Measurements from ENCODE around the gene NCKIPSD. TPM values are rescaled to one million over a fixed set of nuclear protein-coding genes. Genes with fewer than 3 reads are reported as not detected.
A peak's percentile ranks its signal among the peaks of the same experiment; 100 is the strongest.

The NCKIPSD gene
- total RNA-seq, 3 donors from 2014 or later (not counting 1 experiment from before 2014, with no cell fraction given), result 12.2 to 14.1 (median 12.8) TPM

DNA sequence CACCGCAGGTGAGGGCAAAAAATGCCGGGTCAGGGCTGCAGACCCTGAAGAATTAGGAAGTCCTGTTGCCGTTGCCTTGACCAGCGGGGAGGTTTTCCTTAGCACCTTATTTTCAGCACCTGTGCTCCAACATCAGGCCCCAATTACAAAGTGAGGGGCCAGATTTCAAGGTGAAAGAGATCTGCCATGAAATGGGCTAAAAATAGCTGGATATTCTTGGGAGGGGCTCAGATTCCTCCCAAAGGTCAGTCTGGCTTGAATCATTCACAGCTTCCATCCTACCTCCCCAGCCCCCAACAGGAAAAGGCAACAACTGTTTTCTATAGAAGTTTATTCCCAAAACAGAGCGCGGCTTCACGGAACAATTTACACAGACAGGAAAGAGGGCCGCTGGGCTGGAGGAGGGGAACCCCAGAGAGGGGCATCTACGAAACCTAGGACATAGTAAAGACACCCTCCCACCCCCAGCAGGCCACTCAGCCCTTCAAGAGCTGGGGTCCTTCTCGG lies 49.5 kb downstream of the NCKIPSD start:
- H3K9me3 ChIP-seq (ENCODE audit: control insufficient read depth, insufficient read depth, low read length), result no peaks in the 10 kb centered on the region
- Mint-ChIP-seq H3K9me3 (no peaks in the 10 kb centered on the region), H3K4me1 (peaks cover 0 to 31% of the 10 kb centered on the region in 2 donors), H3K4me3 (peak overlapping the region; percentile 93), H3K36me3 (no peaks in the 10 kb centered on the region), H3K27ac (peak overlapping the region in 1 of 2 donors; percentile 81), H3K27me3 (ENCODE audit: low read depth in 2 of 2) (no peaks in the 10 kb centered on the region)
- H3K4me3 ChIP-seq (ENCODE audit: low read length), result peak overlapping the region; percentile 83
- no peak overlapping the region for H3K27ac ChIP-seq (ENCODE audit: low read length)
- no peak for DNase-seq
- 46% methylated on average over 8 of the region's 10 CpGs for WGBS (ENCODE audit: insufficient coverage)
- ATAC-seq, result no peak
- no peaks in the 10 kb centered on the region for H3K27me3 ChIP-seq (ENCODE audit: control insufficient read depth, insufficient read depth, low read length)
- intact Hi-C loops (cut with micrococcal nuclease), result no loop called here
- H3K36me3 ChIP-seq (ENCODE audit: control insufficient read depth, insufficient read depth, low read length), result no peaks in the 10 kb centered on the region
- TF ChIP-seq, protein P1, sequence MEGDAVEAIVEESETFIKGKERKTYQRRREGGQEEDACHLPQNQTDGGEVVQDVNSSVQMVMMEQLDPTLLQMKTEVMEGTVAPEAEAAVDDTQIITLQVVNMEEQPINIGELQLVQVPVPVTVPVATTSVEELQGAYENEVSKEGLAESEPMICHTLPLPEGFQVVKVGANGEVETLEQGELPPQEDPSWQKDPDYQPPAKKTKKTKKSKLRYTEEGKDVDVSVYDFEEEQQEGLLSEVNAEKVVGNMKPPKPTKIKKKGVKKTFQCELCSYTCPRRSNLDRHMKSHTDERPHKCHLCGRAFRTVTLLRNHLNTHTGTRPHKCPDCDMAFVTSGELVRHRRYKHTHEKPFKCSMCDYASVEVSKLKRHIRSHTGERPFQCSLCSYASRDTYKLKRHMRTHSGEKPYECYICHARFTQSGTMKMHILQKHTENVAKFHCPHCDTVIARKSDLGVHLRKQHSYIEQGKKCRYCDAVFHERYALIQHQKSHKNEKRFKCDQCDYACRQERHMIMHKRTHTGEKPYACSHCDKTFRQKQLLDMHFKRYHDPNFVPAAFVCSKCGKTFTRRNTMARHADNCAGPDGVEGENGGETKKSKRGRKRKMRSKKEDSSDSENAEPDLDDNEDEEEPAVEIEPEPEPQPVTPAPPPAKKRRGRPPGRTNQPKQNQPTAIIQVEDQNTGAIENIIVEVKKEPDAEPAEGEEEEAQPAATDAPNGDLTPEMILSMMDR (IDR thresholded peaks at IDR 0.05), result no peak
- H3K4me1 ChIP-seq (ENCODE audit: control insufficient read depth, insufficient read depth, low read length), result peaks cover 23% of the 10 kb centered on the region

DNA sequence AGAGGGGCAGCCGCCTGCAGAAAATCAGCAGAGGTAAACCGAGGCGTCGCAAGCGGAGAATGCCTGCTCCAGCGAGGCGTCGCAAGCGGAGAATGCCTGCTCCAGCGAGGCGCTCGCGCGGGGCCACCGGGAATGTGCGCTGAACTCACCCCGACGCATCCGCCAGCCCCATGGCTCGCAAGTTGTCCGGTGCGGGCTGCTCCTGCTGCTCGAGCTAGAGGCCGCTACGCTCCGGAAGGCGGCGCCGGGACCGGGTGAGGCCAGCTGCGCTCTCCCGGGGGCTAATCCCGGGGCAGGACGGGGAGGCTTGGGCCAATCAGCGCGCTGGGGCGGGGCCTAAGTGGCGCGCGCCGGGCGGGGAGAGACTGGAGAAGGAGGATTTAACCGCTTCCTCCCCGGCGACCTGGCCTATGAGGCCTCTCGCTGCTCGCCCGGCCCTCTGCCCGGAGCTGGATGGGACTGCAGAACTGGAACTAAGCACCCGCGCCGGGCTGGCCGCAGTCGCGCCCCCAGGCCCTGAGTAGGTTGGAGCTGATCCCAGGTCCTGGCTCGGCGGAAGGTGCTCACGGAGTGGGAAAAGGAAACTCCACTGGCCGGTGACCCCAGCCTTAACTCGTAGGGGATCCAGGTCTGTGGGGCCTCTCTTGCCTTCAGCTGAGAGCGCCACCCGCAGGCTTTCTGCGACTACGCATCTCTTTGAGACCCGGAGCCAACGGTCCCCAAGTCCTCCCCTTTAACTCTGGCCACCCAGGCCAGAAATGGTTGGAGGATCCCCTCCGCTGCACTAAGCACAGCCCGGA lies 50.3 kb downstream of the NCKIPSD start, which contains the start of gene SLC26A6:
Gene SLC26A6 (minus strand): TSS at position 240 of the 800 bp plus-strand sequence. CDS start 68 bp downstream, at position 172.
- under 1% methylated on average over 68 of the region's 68 CpGs for WGBS (ENCODE audit: insufficient coverage)
- no peaks in the 10 kb centered on the region for H3K27me3 Mint-ChIP-seq (ENCODE audit: low read depth in 2 of 2)

DNA sequence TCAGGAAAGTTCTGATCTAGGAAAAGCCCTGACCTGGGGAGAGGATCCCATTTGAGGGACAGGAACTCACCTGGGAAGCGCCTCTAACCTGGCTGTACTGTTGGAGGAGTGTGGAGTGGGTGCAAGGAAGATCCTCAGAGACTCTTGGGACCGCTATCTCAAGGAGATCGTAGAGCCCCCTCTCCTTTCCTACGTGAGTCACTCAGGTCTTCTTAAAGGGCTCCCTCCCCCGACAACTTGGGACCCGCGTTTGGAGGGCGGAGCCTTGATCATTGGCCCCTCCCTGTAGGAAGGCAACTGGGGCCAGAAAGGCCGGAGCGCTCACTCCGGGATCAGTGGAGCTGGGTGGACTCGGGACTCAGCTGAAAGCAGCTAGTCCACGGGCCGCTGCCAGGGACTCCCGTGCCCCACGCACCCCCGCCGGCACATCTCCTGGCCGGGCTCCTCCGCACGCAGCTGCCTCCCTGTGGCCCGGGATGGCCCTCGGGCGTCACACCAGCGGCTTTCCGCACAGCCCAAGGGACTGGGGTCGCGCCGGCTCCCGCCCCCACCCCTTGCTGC lies 51.0 kb downstream of the NCKIPSD start:
- H3K9me3 ChIP-seq (ENCODE audit: control insufficient read depth, insufficient read depth, low read length), result no peaks in the 10 kb centered on the region
- Mint-ChIP-seq H3K27me3 (ENCODE audit: low read depth in 2 of 2) (no peaks in the 10 kb centered on the region), H3K36me3 (no peaks in the 10 kb centered on the region), H3K9me3 (no peaks in the 10 kb centered on the region), H3K4me1 (peaks cover 0 to 31% of the 10 kb centered on the region in 2 donors), H3K4me3 (peak overlapping the region; percentile 93), H3K27ac (peak overlapping the region in 1 of 2 donors; percentile 81)
- peaks cover 4% of the 10 kb centered on the region for H3K36me3 ChIP-seq (ENCODE audit: control insufficient read depth, insufficient read depth, low read length)
- H3K4me3 ChIP-seq (ENCODE audit: low read length), result peak overlapping the region; percentile 83
- ATAC-seq, result peak; percentile 17 to 31 (median 25)
- no peak overlapping the region for H3K27ac ChIP-seq (ENCODE audit: low read length)
- WGBS (ENCODE audit: insufficient coverage), result 5% methylated on average over 30 of the region's 30 CpGs
- H3K27me3 ChIP-seq (ENCODE audit: control insufficient read depth, insufficient read depth, low read length), result no peaks in the 10 kb centered on the region
- TF ChIP-seq, protein P1 (IDR thresholded peaks at IDR 0.05), result no peak
- intact Hi-C loops (cut with micrococcal nuclease), result loop anchor here (1.0 kb wide), 1 partner anchor 21 kb away; no protein-coding TSS in a partner anchor
- peak in 1 of 2 donors; percentile 57 for DNase-seq
- peaks cover 23% of the 10 kb centered on the region for H3K4me1 ChIP-seq (ENCODE audit: control insufficient read depth, insufficient read depth, low read length)

More for the DNA sequence above, 50.3 kb downstream of the NCKIPSD start, which contains the start of gene SLC26A6:
- Histone ChIP-seq H3K4me1 (ENCODE audit: control insufficient read depth, insufficient read depth, low read length) (peaks cover 23% of the 10 kb centered on the region), H3K27ac (ENCODE audit: low read length) (peak within 1 kb of the TSS; percentile 49), H3K27me3 (ENCODE audit: control insufficient read depth, insufficient read depth, low read length) (no peaks in the 10 kb centered on the region), H3K36me3 (ENCODE audit: control insufficient read depth, insufficient read depth, low read length) (no peaks in the 10 kb centered on the region), H3K4me3 (ENCODE audit: low read length) (peak within 1 kb of the TSS; percentile 83), H3K9me3 (ENCODE audit: control insufficient read depth, insufficient read depth, low read length) (no peaks in the 10 kb centered on the region)
- Mint-ChIP-seq H3K9me3 (no peaks in the 10 kb centered on the region), H3K4me1 (peaks cover 0 to 31% of the 10 kb centered on the region in 2 donors), H3K4me3 (peak within 1 kb of the TSS; percentile 93), H3K27ac (peak within 1 kb of the TSS; percentile 62 to 81), H3K36me3 (no peaks in the 10 kb centered on the region)
- ATAC-seq (peak; percentile 95 to 96 (median 96)), DNase-seq (peak; percentile 86 to 94)
- intact Hi-C loops (cut with micrococcal nuclease), result loop anchor here (1.0 kb wide), 1 partner anchor 20 kb away; no protein-coding TSS in a partner anchor
- TF ChIP-seq, protein P1 (IDR thresholded peaks at IDR 0.05), result peak; percentile 42
